SK-N-SH (cell line): Measurements from ENCODE around the gene ANK3.

ENCODE experiments used
- ELF1 ChIP-seq: IDR thresholded peaks from 2 replicates; pipeline ENCODE4 v1.4.0; 2012
- EP300 ChIP-seq, 2 experiments: IDR thresholded peaks; 2 replicates each; pipeline versions ENCODE4 v1.4.0 to v1.6.1; 2012; ENCODE audit warnings: borderline replicate concordance in 1 of 2, low read depth in 1 of 2, low read length in 1 of 2
- EZH2phosphoT487 ChIP-seq: fragments of 200-600 bp; sonication (generic); IDR thresholded peaks from 2 replicates; pipeline ENCODE4 v1.6.1; 2017; ENCODE audit warnings: low read depth, mixed run types, mild to moderate bottlenecking, antibody characterized with exemption, moderate library complexity, borderline replicate concordance
- GABPA ChIP-seq: IDR thresholded peaks from 2 replicates; pipeline ENCODE4 v1.4.0; 2012; ENCODE audit warnings: low read depth, mild to moderate bottlenecking
- JUND ChIP-seq: IDR thresholded peaks from 2 replicates; pipeline ENCODE4 v1.4.0; 2012
- MAX ChIP-seq: IDR thresholded peaks from 2 replicates; pipeline ENCODE4 v1.4.0; 2012; ENCODE audit warnings: low read depth
- POLR2AphosphoS5 ChIP-seq: IDR thresholded peaks from 2 replicates; pipeline ENCODE4 v1.6.1; 2012; ENCODE audit warnings: low read depth, low read length
- REST ChIP-seq: IDR thresholded peaks from 2 replicates; pipeline ENCODE4 v1.6.1; 2012; ENCODE audit warnings: mild to moderate bottlenecking, low read depth, low read length, moderate library complexity
- SIN3A ChIP-seq: IDR thresholded peaks from 2 replicates; pipeline ENCODE4 v1.6.1; 2012; ENCODE audit warnings: low read depth, mild to moderate bottlenecking, low read length, moderate library complexity, borderline replicate concordance
- SMC3 ChIP-seq: IDR thresholded peaks from 2 replicates; pipeline ENCODE4 v1.6.1; 2012; ENCODE audit warnings: low read depth, low read length, improper control_type of control experiment
- TAF1 ChIP-seq: IDR thresholded peaks from 2 replicates; pipeline ENCODE4 v1.6.1; 2012; ENCODE audit warnings: low read depth, mild to moderate bottlenecking, low read length, moderate library complexity, borderline replicate concordance
- TEAD4 ChIP-seq: IDR thresholded peaks from 2 replicates; pipeline ENCODE4 v1.4.0; 2012; ENCODE audit warnings: mild to moderate bottlenecking, borderline replicate concordance; ENCODE audit not compliant: insufficient read depth
- TF ChIP-seq, protein P1 (sequence below): fragments of 200-600 bp; sonication (generic); IDR thresholded peaks from 2 replicates; pipeline ENCODE4 v1.6.1; 2017; ENCODE audit warnings: antibody characterized with exemption, mild to moderate bottlenecking, moderate library complexity

DNA sequence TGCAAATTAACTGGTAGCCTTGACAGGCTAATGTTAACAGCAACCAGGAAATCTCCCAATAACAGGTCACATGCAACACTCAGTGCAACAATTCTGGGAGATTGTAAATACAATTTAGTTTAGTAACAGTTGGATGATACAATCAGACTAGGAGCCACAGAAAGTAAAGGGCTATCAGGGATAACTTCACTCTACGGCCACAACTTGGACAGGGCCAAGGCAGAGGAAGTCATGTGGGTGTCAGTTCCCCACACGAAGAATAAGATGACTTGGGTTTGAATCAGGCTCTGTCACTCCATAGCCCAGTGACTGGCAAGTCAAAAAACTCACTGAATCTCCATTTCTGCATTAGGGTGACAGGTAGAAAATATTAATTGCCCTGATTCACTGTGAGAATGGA lies 266.0 kb downstream of the ANK3 start:
- TF ChIP-seq, protein P1, sequence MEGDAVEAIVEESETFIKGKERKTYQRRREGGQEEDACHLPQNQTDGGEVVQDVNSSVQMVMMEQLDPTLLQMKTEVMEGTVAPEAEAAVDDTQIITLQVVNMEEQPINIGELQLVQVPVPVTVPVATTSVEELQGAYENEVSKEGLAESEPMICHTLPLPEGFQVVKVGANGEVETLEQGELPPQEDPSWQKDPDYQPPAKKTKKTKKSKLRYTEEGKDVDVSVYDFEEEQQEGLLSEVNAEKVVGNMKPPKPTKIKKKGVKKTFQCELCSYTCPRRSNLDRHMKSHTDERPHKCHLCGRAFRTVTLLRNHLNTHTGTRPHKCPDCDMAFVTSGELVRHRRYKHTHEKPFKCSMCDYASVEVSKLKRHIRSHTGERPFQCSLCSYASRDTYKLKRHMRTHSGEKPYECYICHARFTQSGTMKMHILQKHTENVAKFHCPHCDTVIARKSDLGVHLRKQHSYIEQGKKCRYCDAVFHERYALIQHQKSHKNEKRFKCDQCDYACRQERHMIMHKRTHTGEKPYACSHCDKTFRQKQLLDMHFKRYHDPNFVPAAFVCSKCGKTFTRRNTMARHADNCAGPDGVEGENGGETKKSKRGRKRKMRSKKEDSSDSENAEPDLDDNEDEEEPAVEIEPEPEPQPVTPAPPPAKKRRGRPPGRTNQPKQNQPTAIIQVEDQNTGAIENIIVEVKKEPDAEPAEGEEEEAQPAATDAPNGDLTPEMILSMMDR = no peak
- TF ChIP-seq ELF1 = no peak
- no peak for TF ChIP-seq SMC3
- no peak for TF ChIP-seq POLR2AphosphoS5
- TF ChIP-seq EP300 (IDR thresholded peaks at IDR 0.05; ENCODE audit: borderline replicate concordance in 1 of 2, low read depth in 1 of 2, low read length in 1 of 2) = no peak
- no peak for TF ChIP-seq REST
- TF ChIP-seq SIN3A = no peak
- TF ChIP-seq EZH2phosphoT487 = no peak
- no peak for TF ChIP-seq TAF1
- no peak for TF ChIP-seq MAX
- no peak for TF ChIP-seq GABPA
- TF ChIP-seq TEAD4 = no peak
- TF ChIP-seq JUND = no peak
